NCI-H748 (cell line): ENCODE data around the gene STOML1.
"Not testable (repeated sequence)": the region's sequence is repeated elsewhere in the genome, so short reads cannot be mapped to it uniquely, and the experiment has no call there.

Experiments
- DNase-seq: peaks from one replicate; lab custom pipeline; 2025; ENCODE audit not compliant: unreplicated experiment; lab: John Stamatoyannopoulos, UW

STOML1 gene

GRCh38 chr15:73965758-73966113 lies 26.4 kb downstream of the STOML1 start:
- DNase-seq = no peak

- DNase-seq = no peak
Measured at GRCh38 chr15:73965094-73965757, 26.9 kb downstream of the STOML1 start.

GRCh38 chr15:73964736-73965093 lies 27.4 kb downstream of the STOML1 start:
- peak; percentile 53 for DNase-seq

- DNase-seq = no peak
Measured at GRCh38 chr15:73962433-73962832, 29.7 kb downstream of the STOML1 start.

GRCh38 chr15:73960472-73961070 lies 31.5 kb downstream of the STOML1 start:
- DNase-seq = not testable (repeated sequence)

GRCh38 chr15:73959801-73960200 lies 32.3 kb downstream of the STOML1 start:
- no peak for DNase-seq

- peak; percentile 3 for DNase-seq
Measured at GRCh38 chr15:73959012-73959581, 33.0 kb downstream of the STOML1 start.

GRCh38 chr15:73957785-73958184 lies 34.3 kb downstream of the STOML1 start:
- no peak for DNase-seq

- no peak for DNase-seq
Measured at GRCh38 chr15:73957276-73957675, 34.8 kb downstream of the STOML1 start.

GRCh38 chr15:73956743-73957135 lies 35.4 kb downstream of the STOML1 start:
- no peak for DNase-seq

- DNase-seq = no peak
Measured at GRCh38 chr15:73955861-73956742, 36.0 kb downstream of the STOML1 start.

- DNase-seq = no peak
Measured at GRCh38 chr15:73955326-73955725, 36.8 kb downstream of the STOML1 start.

GRCh38 chr15:73954188-73955145 lies 37.6 kb downstream of the STOML1 start:
- no peak for DNase-seq

GRCh38 chr15:73952913-73953750 lies 39.0 kb downstream of the STOML1 start:
- DNase-seq = no peak

GRCh38 chr15:73952171-73952912 lies 39.8 kb downstream of the STOML1 start:
- DNase-seq = no peak

- no peak for DNase-seq
Measured at GRCh38 chr15:73951601-73952000, 40.5 kb downstream of the STOML1 start.

GRCh38 chr15:73950831-73951561 lies 41.1 kb downstream of the STOML1 start:
- peak; percentile 49 for DNase-seq

- DNase-seq = no peak
Measured at GRCh38 chr15:73950479-73950830, 41.6 kb downstream of the STOML1 start.
